Stimulated activated CD8-positive, alpha-beta memory T cell treated with anti-CD3 and anti-CD28 coated beads, Interleukin-15, amount 100 ng/mL, for 4 hours (primary cell): ENCODE data around the gene IGSF21.
"Not testable (repeated sequence)": the region's sequence is repeated elsewhere in the genome, so short reads cannot be mapped to it uniquely, and the experiment has no call there.

Experiments
- DNase-seq, 2 donors: peaks; one replicate each; pipeline ENCODE4 v3.0.0-alpha.2; 2020; ENCODE audit warnings: low read depth in 2 of 2

The IGSF21 gene

GRCh38 chr1:18145851-18146618 is 38.4 kb downstream of the IGSF21 start:
- no peak for DNase-seq

- no peak for DNase-seq
These were observed 39.3 kb downstream of the IGSF21 start for GRCh38 chr1:18146886-18147285.

GRCh38 chr1:18147672-18148071 is 40.1 kb downstream of the IGSF21 start:
- no peak for DNase-seq

- no peak for DNase-seq
These were observed 40.9 kb downstream of the IGSF21 start for GRCh38 chr1:18148461-18148860.

- no peak for DNase-seq
These were observed 41.5 kb downstream of the IGSF21 start for GRCh38 chr1:18149027-18149641.

- DNase-seq, result no peak
These were observed 44.0 kb downstream of the IGSF21 start for GRCh38 chr1:18151436-18152122.

GRCh38 chr1:18154430-18155194 is 47.0 kb downstream of the IGSF21 start:
- no peak for DNase-seq

- no peak for DNase-seq
These were observed 48.3 kb downstream of the IGSF21 start for GRCh38 chr1:18155881-18156385.

GRCh38 chr1:18157352-18157751 is 49.8 kb downstream of the IGSF21 start:
- no peak for DNase-seq

- DNase-seq, result no peak
These were observed 50.4 kb downstream of the IGSF21 start for GRCh38 chr1:18157968-18158367.

GRCh38 chr1:18158714-18159113 is 51.1 kb downstream of the IGSF21 start:
- DNase-seq, result no peak

GRCh38 chr1:18160290-18160942 is 52.8 kb downstream of the IGSF21 start:
- DNase-seq, result no peak

GRCh38 chr1:18161690-18162089 is 54.1 kb downstream of the IGSF21 start:
- DNase-seq, result no peak

GRCh38 chr1:18165640-18166039 is 58.0 kb downstream of the IGSF21 start:
- not testable (repeated sequence) for DNase-seq

GRCh38 chr1:18166341-18166740 is 58.7 kb downstream of the IGSF21 start:
- DNase-seq, result no peak

- DNase-seq, result no peak
These were observed 59.3 kb downstream of the IGSF21 start for GRCh38 chr1:18166929-18167328.

- no peak for DNase-seq
These were observed 62.8 kb downstream of the IGSF21 start for GRCh38 chr1:18170444-18170843.

- no peak for DNase-seq
These were observed 66.4 kb downstream of the IGSF21 start for GRCh38 chr1:18174037-18174436.

GRCh38 chr1:18175051-18175450 is 67.5 kb downstream of the IGSF21 start:
- no peak for DNase-seq

GRCh38 chr1:18175530-18176377 is 68.2 kb downstream of the IGSF21 start:
- DNase-seq, result no peak
